ENCODE data around the gene BLVRA. TPM values are rescaled to one million over a fixed set of nuclear protein-coding genes. Genes with fewer than 3 reads are reported as not detected.

The BLVRA gene
- polyA plus RNA-seq, 3 donors, result 71.9 to 238 (median 199) TPM

DNA sequence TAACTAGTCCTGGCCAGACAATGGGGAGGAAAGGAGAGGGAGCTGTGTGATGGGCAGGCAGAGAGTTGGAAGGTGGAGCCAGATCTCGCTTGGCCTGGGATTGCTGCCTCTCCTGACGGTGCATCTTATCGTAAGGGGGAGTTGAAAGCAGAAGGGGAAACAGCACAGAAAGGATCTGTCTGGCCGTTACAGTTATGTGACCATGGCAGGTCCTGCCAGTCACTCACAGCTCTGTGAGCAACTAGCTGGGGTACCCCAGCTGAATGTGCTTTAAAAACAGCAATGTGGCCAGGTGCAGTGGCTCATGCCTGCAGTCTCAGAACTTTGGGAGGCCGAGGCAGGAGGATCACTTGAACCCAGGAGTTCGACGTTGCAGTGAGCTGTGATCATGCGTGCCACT, 8.1 kb downstream of the BLVRA start:
- H3K36me3 Mint-ChIP-seq, result peaks cover 21 to 41% of the 10 kb centered on the region in 2 donors
- peaks cover 81% of the 10 kb centered on the region for H3K4me1 Mint-ChIP-seq

GRCh38 chr7:43767311-43767710, 8.8 kb downstream of the BLVRA start:
- H3K4me3 ChIP-seq (replicated peaks in 1 of 3; ENCODE audit: low read depth in 2 of 3, low read length in 3 of 3), result no peak overlapping the region

More for the DNA sequence above, 8.1 kb downstream of the BLVRA start:
- Mint-ChIP-seq H3K4me3 (no peak overlapping the region), H3K27ac (peak overlapping the region in 6 of 7 donors; percentile 31 to 88 (median 84)), H3K27me3 (ENCODE audit: low read depth in 3 of 3) (peaks cover 0 to 2% (median 0%) of the 10 kb centered on the region in 3 donors), H3K9me3 (no peaks in the 10 kb centered on the region)
- Histone ChIP-seq H3K4me2 (replicated peaks; ENCODE audit: extremely low read depth, low read length, poor library complexity, severe bottlenecking) (no peak overlapping the region), H3K27ac (ENCODE audit: low read depth in 1 of 2, low read length in 2 of 2) (peak overlapping the region in 1 of 2 donors; percentile 30), H3K79me2 (ENCODE audit: insufficient read depth, low read length) (peaks cover 85% of the 10 kb centered on the region), H3K36me3 (replicated peaks in 1 of 2; ENCODE audit: control insufficient read depth in 1 of 2, insufficient read depth in 2 of 2, low read length in 2 of 2) (peaks cover 8 to 20% of the 10 kb centered on the region in 2 donors), H3K9ac (ENCODE audit: insufficient read depth, low read length, poor library complexity, severe bottlenecking) (no peak overlapping the region), H3K9me3 (replicated peaks in 1 of 2; ENCODE audit: control insufficient read depth in 1 of 2, insufficient read depth in 1 of 2, low read length in 2 of 2) (no peaks in the 10 kb centered on the region), H3K27me3 (ENCODE audit: control insufficient read depth in 2 of 2, insufficient read depth in 2 of 2, low read length in 2 of 2) (no peaks in the 10 kb centered on the region), H2AFZ (ENCODE audit: insufficient read depth, low read depth, low read length, poor library complexity, severe bottlenecking) (no peak overlapping the region), H3K4me3 (replicated peaks in 1 of 3; ENCODE audit: low read depth in 2 of 3, low read length in 3 of 3) (no peak overlapping the region), H3K4me1 (ENCODE audit: control insufficient read depth in 1 of 2, insufficient read depth in 2 of 2, low read length in 2 of 2) (peaks cover 65 to 74% of the 10 kb centered on the region in 2 donors), H4K20me1 (ENCODE audit: insufficient read depth, low read length) (peaks cover 26% of the 10 kb centered on the region)
- no peak for TF ChIP-seq CTCF (IDR thresholded peaks at IDR 0.05)
- intact Hi-C loops (cut with micrococcal nuclease), result no loop called here
- WGBS (ENCODE audit: insufficient coverage), result 37% methylated on average over 8 of the region's 8 CpGs
- no peak for DNase-seq

More at GRCh38 chr7:43767311-43767710, 8.8 kb downstream of the BLVRA start:
- peaks cover 78% of the 10 kb centered on the region for H3K79me2 ChIP-seq (ENCODE audit: insufficient read depth, low read length)
- no peak overlapping the region for H3K4me2 ChIP-seq (replicated peaks; ENCODE audit: extremely low read depth, low read length, poor library complexity, severe bottlenecking)
- intact Hi-C loops (cut with micrococcal nuclease), result no loop called here
- no peak overlapping the region for H3K9ac ChIP-seq (ENCODE audit: insufficient read depth, low read length, poor library complexity, severe bottlenecking)
- no peak overlapping the region for H3K27ac ChIP-seq (ENCODE audit: low read depth in 1 of 2, low read length in 2 of 2)
- Mint-ChIP-seq H3K9me3 (peaks cover 0 to 2% (median 0%) of the 10 kb centered on the region in 7 donors), H3K27ac (peak overlapping the region in 3 of 7 donors; percentile 7 to 90 (median 45)), H3K27me3 (ENCODE audit: low read depth in 3 of 3) (peaks cover 0 to 4% (median 1%) of the 10 kb centered on the region in 3 donors), H3K4me3 (no peak overlapping the region), H3K4me1 (peaks cover 74% of the 10 kb centered on the region), H3K36me3 (peaks cover 26 to 49% of the 10 kb centered on the region in 2 donors)
- H3K27me3 ChIP-seq (ENCODE audit: control insufficient read depth in 2 of 2, insufficient read depth in 2 of 2, low read length in 2 of 2), result no peaks in the 10 kb centered on the region
- no peak overlapping the region for H2AFZ ChIP-seq (ENCODE audit: insufficient read depth, low read depth, low read length, poor library complexity, severe bottlenecking)
- H3K36me3 ChIP-seq (replicated peaks in 1 of 2; ENCODE audit: control insufficient read depth in 1 of 2, insufficient read depth in 2 of 2, low read length in 2 of 2), result peaks cover 16 to 28% of the 10 kb centered on the region in 2 donors
- no peak for TF ChIP-seq CTCF (IDR thresholded peaks at IDR 0.05)
- WGBS (ENCODE audit: insufficient coverage), result 100% methylated on average over 1 of the region's 8 CpGs
- no peaks in the 10 kb centered on the region for H3K9me3 ChIP-seq (replicated peaks in 1 of 2; ENCODE audit: control insufficient read depth in 1 of 2, insufficient read depth in 1 of 2, low read length in 2 of 2)
- peaks cover 58 to 67% of the 10 kb centered on the region in 2 donors for H3K4me1 ChIP-seq (ENCODE audit: control insufficient read depth in 1 of 2, insufficient read depth in 2 of 2, low read length in 2 of 2)
- no peak for DNase-seq
- H4K20me1 ChIP-seq (ENCODE audit: insufficient read depth, low read length), result peaks cover 27% of the 10 kb centered on the region

All from CD14-positive monocyte (primary cell).